Ishikawa (cell line): ENCODE measurements around the gene SLC25A34.

Experiments
- CEBPB ChIP-seq: IDR thresholded peaks from 2 replicates; pipeline ENCODE4 v1.6.1; 2012
- CREB1 ChIP-seq: IDR thresholded peaks from 2 replicates; pipeline ENCODE4 v1.6.1; 2012; ENCODE audit warnings: low read depth
- EGR1 ChIP-seq: IDR thresholded peaks from 2 replicates; pipeline ENCODE4 v1.6.1; 2012
- EP300 ChIP-seq: IDR thresholded peaks from 2 replicates; pipeline ENCODE4 v1.6.1; 2012; ENCODE audit warnings: borderline replicate concordance
- FOXM1 ChIP-seq: IDR thresholded peaks from 2 replicates; pipeline ENCODE4 v1.6.1; 2012; ENCODE audit warnings: low read depth, borderline replicate concordance
- MAX ChIP-seq: IDR thresholded peaks from 2 replicates; pipeline ENCODE4 v1.6.1; 2012
- NFIC ChIP-seq: IDR thresholded peaks from 2 replicates; pipeline ENCODE4 v1.6.1; 2012
- RAD21 ChIP-seq: IDR thresholded peaks from 2 replicates; pipeline ENCODE4 v1.6.1; 2012; ENCODE audit warnings: low read depth
- REST ChIP-seq: IDR thresholded peaks from 2 replicates; pipeline ENCODE4 v1.6.1; 2012; ENCODE audit warnings: low read depth, mild to moderate bottlenecking
- TAF1 ChIP-seq: IDR thresholded peaks from 2 replicates; pipeline ENCODE4 v1.6.1; 2012; ENCODE audit warnings: low read depth, mild to moderate bottlenecking
- TCF12 ChIP-seq: IDR thresholded peaks from 2 replicates; pipeline ENCODE4 v1.6.1; 2012; ENCODE audit warnings: low read depth
- TEAD4 ChIP-seq: IDR thresholded peaks from 2 replicates; pipeline ENCODE4 v1.6.1; 2012
- USF1 ChIP-seq: IDR thresholded peaks from 2 replicates; pipeline ENCODE4 v1.6.1; 2012
- YY1 ChIP-seq: IDR thresholded peaks from 2 replicates; pipeline ENCODE4 v1.6.1; 2012; ENCODE audit warnings: low read depth
- ZBTB7A ChIP-seq: IDR thresholded peaks from 2 replicates; pipeline ENCODE4 v1.6.1; 2012; ENCODE audit warnings: low read depth

SLC25A34 gene

GRCh38 chr1:15731735-15732685 is 4.0 kb upstream of the SLC25A34 start:
- TF ChIP-seq FOXM1, result no peak
- no peak for TF ChIP-seq RAD21
- TF ChIP-seq TEAD4, result no peak
- no peak for TF ChIP-seq CEBPB
- no peak for TF ChIP-seq MAX
- TF ChIP-seq YY1, result no peak
- TF ChIP-seq NFIC, result no peak
- no peak for TF ChIP-seq ZBTB7A
- TF ChIP-seq EGR1, result no peak
- TF ChIP-seq CREB1, result no peak
- TF ChIP-seq TAF1, result no peak
- TF ChIP-seq EP300, result no peak
- TF ChIP-seq USF1, result no peak
- TF ChIP-seq TCF12, result no peak
- no peak for TF ChIP-seq REST

GRCh38 chr1:15732686-15733081 is 3.4 kb upstream of the SLC25A34 start:
- TF ChIP-seq EP300 (no peak), YY1 (no peak), MAX (no peak), TEAD4 (no peak)

- no peak for TF ChIP-seq EP300
- TF ChIP-seq MAX, result no peak
- no peak for TF ChIP-seq NFIC
- no peak for TF ChIP-seq RAD21
- TF ChIP-seq YY1, result no peak
- no peak for TF ChIP-seq REST
Observed at GRCh38 chr1:15733218-15733725, 2.8 kb upstream of the SLC25A34 start.

GRCh38 chr1:15733726-15734226 is 2.3 kb upstream of the SLC25A34 start:
- TF ChIP-seq EGR1 (no peak), NFIC (no peak), ZBTB7A (no peak)

- TF ChIP-seq TAF1, result no peak
Observed at GRCh38 chr1:15734296-15734695, 1.8 kb upstream of the SLC25A34 start.

GRCh38 chr1:15734901-15735300 is 1.2 kb upstream of the SLC25A34 start:
- no peak for TF ChIP-seq MAX
- no peak for TF ChIP-seq TCF12
- TF ChIP-seq YY1, result no peak
- TF ChIP-seq USF1, result no peak
- no peak for TF ChIP-seq RAD21
- TF ChIP-seq EP300, result no peak
- no peak for TF ChIP-seq REST
- TF ChIP-seq TAF1, result no peak
